Neutrophil (primary cell): ENCODE data around the gene OR2B2.
"Not testable (repeated sequence)": the region's sequence is repeated elsewhere in the genome, so short reads cannot be mapped to it uniquely, and the experiment has no call there.

Source experiments
- H3K27ac ChIP-seq: fragments of 200-600 bp; sonication (generic); 2 replicates; pipeline ENCODE4 v1.5.1; 2016; ENCODE audit warnings: mild to moderate bottlenecking, moderate library complexity
- H3K27me3 ChIP-seq: fragments of 200-600 bp; sonication (generic); 2 replicates; pipeline ENCODE4 v1.6.0; 2016; ENCODE audit warnings: mild to moderate bottlenecking
- H3K36me3 ChIP-seq: fragments of 200-600 bp; sonication (generic); 2 replicates; pipeline ENCODE4 v1.5.1; 2017
- H3K4me1 ChIP-seq, 2 experiments: fragments of 200-600 bp in 1 of 2; sonication (generic) in 1 of 2; 1 replicate in 1 of 2; 2 replicates in 1 of 2; pipeline versions ENCODE4 v1.5.1 to v1.6.1; 2013 to 2016; ENCODE audit warnings: low read depth in 1 of 2, low read length in 1 of 2, mild to moderate bottlenecking in 1 of 2, moderate library complexity in 1 of 2; ENCODE audit not compliant: control insufficient read depth in 1 of 2, insufficient read depth in 1 of 2
- H3K4me3 ChIP-seq, 2 experiments: fragments of 200-600 bp in 1 of 2; sonication (generic) in 1 of 2; 1 replicate in 1 of 2; 2 replicates in 1 of 2; pipeline ENCODE4 v1.5.1; 2013 to 2016; ENCODE audit warnings: low read depth in 1 of 2, low read length in 1 of 2, mild to moderate bottlenecking in 1 of 2, moderate library complexity in 1 of 2
- H3K9me3 ChIP-seq: fragments of 200-600 bp; sonication (generic); 2 replicates; pipeline ENCODE4 v1.5.1; 2016
- CTCF ChIP-seq: fragments of 200-600 bp; sonication (generic); IDR thresholded peaks from 2 replicates; pipeline ENCODE4 v1.5.1; 2016; ENCODE audit warnings: antibody characterized with exemption

Gene OR2B2

GRCh38 chr6:27911956-27912446 is at the start of gene OR2B2:
Gene OR2B2, minus strand, starts transcription at chr6:27912396. Its CDS starts 77 bp downstream, at chr6:27912319.
- TF ChIP-seq CTCF, result no peak
- Histone ChIP-seq H3K27ac (no peak within 1 kb of the TSS), H3K36me3 (no peaks in the 10 kb centered on the region), H3K9me3 (no peaks in the 10 kb centered on the region), H3K4me1 (no peaks in the 10 kb centered on the region), H3K27me3 (no peaks in the 10 kb centered on the region), H3K4me3 (no peak within 1 kb of the TSS)

- no peaks in the 10 kb centered on the region for H3K9me3 ChIP-seq
- no peaks in the 10 kb centered on the region for H3K4me1 ChIP-seq
- no peak overlapping the region for H3K27ac ChIP-seq
- TF ChIP-seq CTCF, result no peak
- H3K27me3 ChIP-seq, result peaks cover 27% of the 10 kb centered on the region
- no peak overlapping the region for H3K4me3 ChIP-seq
- no peaks in the 10 kb centered on the region for H3K36me3 ChIP-seq
Observed at GRCh38 chr6:27957516-27957915, 45.3 kb upstream of the OR2B2 start.

GRCh38 chr6:27956941-27957340 is 44.7 kb upstream of the OR2B2 start, which contains the start of gene OR2B6:
Gene OR2B6, plus strand, starts transcription at chr6:27957241. Its CDS starts 0 bp downstream, at chr6:27957241.
- Histone ChIP-seq H3K9me3 (no peaks in the 10 kb centered on the region), H3K27me3 (peaks cover 33% of the 10 kb centered on the region), H3K36me3 (no peaks in the 10 kb centered on the region), H3K27ac (no peak within 1 kb of the TSS), H3K4me1 (no peaks in the 10 kb centered on the region), H3K4me3 (no peak within 1 kb of the TSS)
- TF ChIP-seq CTCF, result no peak

GRCh38 chr6:27951040-27951439 is 38.8 kb upstream of the OR2B2 start:
- H3K27me3 ChIP-seq, result peaks cover 30% of the 10 kb centered on the region
- TF ChIP-seq CTCF, result no peak
- no peak overlapping the region for H3K27ac ChIP-seq
- H3K36me3 ChIP-seq, result no peaks in the 10 kb centered on the region
- no peaks in the 10 kb centered on the region for H3K4me1 ChIP-seq
- no peaks in the 10 kb centered on the region for H3K9me3 ChIP-seq
- no peak overlapping the region for H3K4me3 ChIP-seq

GRCh38 chr6:27948237-27948636 is 36.0 kb upstream of the OR2B2 start:
- peaks cover 16% of the 10 kb centered on the region for H3K27me3 ChIP-seq
- no peaks in the 10 kb centered on the region for H3K4me1 ChIP-seq
- H3K9me3 ChIP-seq, result no peaks in the 10 kb centered on the region
- no peak overlapping the region for H3K27ac ChIP-seq
- no peak overlapping the region for H3K4me3 ChIP-seq
- H3K36me3 ChIP-seq, result no peaks in the 10 kb centered on the region
- no peak for TF ChIP-seq CTCF

GRCh38 chr6:27943072-27943471 is 30.9 kb upstream of the OR2B2 start:
- not testable (repeated sequence) for H3K36me3 ChIP-seq, H3K9me3 ChIP-seq, H3K4me3 ChIP-seq, H3K4me1 ChIP-seq, H3K27ac ChIP-seq
- peaks cover 12% of the 10 kb centered on the region for H3K27me3 ChIP-seq
